Neural cell (in vitro differentiated cells): ENCODE measurements around the gene STEAP2. TPM values are rescaled to one million over a fixed set of nuclear protein-coding genes. Genes with fewer than 3 reads are reported as not detected.
A peak's percentile ranks its signal among the peaks of the same experiment; 100 is the strongest.

Source experiments
- H2AFZ ChIP-seq: fragments of 200-600, 300-800 bp; sonication (generic), shearing (Covaris generic); 2 replicates; pipeline ENCODE4 v1.6.0; 2014; ENCODE audit warnings: low read depth, mild to moderate bottlenecking, antibody characterized with exemption, low read length, moderate library complexity
- H3F3A ChIP-seq: fragments of 200-600 bp; shearing (Covaris generic); 2 replicates; pipeline ENCODE4 v1.6.1; 2016; ENCODE audit warnings: mild to moderate bottlenecking, moderate library complexity, mixed read lengths, antibody characterized with exemption, low read length; ENCODE audit not compliant: insufficient read depth, poor library complexity, severe bottlenecking
- H3K27ac ChIP-seq: fragments of 200-600, 300-800 bp; sonication (generic), shearing (Covaris generic); 2 replicates; pipeline ENCODE4 v1.5.1; 2014; ENCODE audit warnings: mild to moderate bottlenecking, low read length, moderate library complexity
- H3K27me3 ChIP-seq: fragments of 300-800, 200-600 bp; sonication (generic), shearing (Covaris generic); 2 replicates; pipeline ENCODE4 v1.6.0; 2014; ENCODE audit warnings: mild to moderate bottlenecking, low read depth, low read length, moderate library complexity; ENCODE audit not compliant: insufficient read depth
- H3K36me3 ChIP-seq: fragments of 300-800, 200-600 bp; sonication (generic), shearing (Covaris generic); 2 replicates; pipeline ENCODE4 v1.5.1; 2014; ENCODE audit warnings: mild to moderate bottlenecking, antibody characterized with exemption, low read length, moderate library complexity; ENCODE audit not compliant: insufficient read depth
- H3K4me2 ChIP-seq: fragments of 300-800, 200-600 bp; sonication (generic), shearing (Covaris generic); 2 replicates; pipeline ENCODE4 v1.6.0; 2014; ENCODE audit warnings: mild to moderate bottlenecking, low read length
- H3K4me3 ChIP-seq: fragments of 300-800, 200-600 bp; sonication (generic), shearing (Covaris generic); 2 replicates; pipeline ENCODE4 v1.5.1; 2014; ENCODE audit warnings: mild to moderate bottlenecking, low read length, moderate library complexity
- H3K79me2 ChIP-seq: fragments of 200-600 bp; shearing (Covaris generic); replicated peaks from 2 replicates; pipeline ENCODE4 v1.6.0; 2014; ENCODE audit warnings: mild to moderate bottlenecking, low read length, moderate library complexity; ENCODE audit not compliant: insufficient read depth
- H3K9ac ChIP-seq: fragments of 300-800, 200-600 bp; sonication (generic), shearing (Covaris generic); 2 replicates; pipeline ENCODE4 v1.6.1; 2016; ENCODE audit warnings: mild to moderate bottlenecking, low read length, mixed read lengths
- H3K9me2 ChIP-seq: fragments of 200-600 bp; shearing (Covaris generic); 2 replicates; pipeline ENCODE4 v1.6.1; 2016; ENCODE audit warnings: mild to moderate bottlenecking, low read length, mixed read lengths; ENCODE audit not compliant: insufficient read depth
- H3K9me3 ChIP-seq: fragments of 200-600, 300-800 bp; sonication (generic), shearing (Covaris generic); 2 replicates; pipeline ENCODE4 v1.6.1; 2016; ENCODE audit warnings: mild to moderate bottlenecking, mixed run types, low read length, moderate library complexity, mixed read lengths
- H4K20me1 ChIP-seq: fragments of 200-600 bp; shearing (Covaris generic); 2 replicates; pipeline ENCODE4 v1.6.1; 2016; ENCODE audit warnings: mild to moderate bottlenecking, mixed run types; ENCODE audit not compliant: insufficient read depth
- CTCF ChIP-seq: fragments of 450-650 bp; IDR thresholded peaks from 2 replicates; pipeline ENCODE4 v1.5.1; 2014; ENCODE audit warnings: antibody characterized with exemption, mild to moderate bottlenecking, moderate library complexity; ENCODE audit not compliant: poor library complexity, severe bottlenecking
- EP300 ChIP-seq: fragments of 450-650 bp; conservative IDR thresholded peaks from 2 replicates; pipeline ENCODE4 v1.6.1; 2014; ENCODE audit warnings: antibody characterized with exemption, mild to moderate bottlenecking, moderate library complexity; ENCODE audit not compliant: poor library complexity, severe bottlenecking
- EZH2 ChIP-seq: fragments of 200-600, 300-800 bp; shearing (Covaris generic), sonication (generic); IDR thresholded peaks from 2 replicates; pipeline ENCODE4 v1.6.1; 2014; ENCODE audit warnings: antibody characterized with exemption, low read length, borderline replicate concordance, mild to moderate bottlenecking; ENCODE audit not compliant: insufficient read depth, poor library complexity, severe bottlenecking
- MXI1 ChIP-seq: fragments of 450-650 bp; conservative IDR thresholded peaks from 2 replicates; pipeline ENCODE4 v1.6.1; 2014; ENCODE audit warnings: antibody characterized with exemption, mild to moderate bottlenecking; ENCODE audit not compliant: poor library complexity, severe bottlenecking
- POLR2AphosphoS5 ChIP-seq: IDR thresholded peaks from 2 replicates; pipeline ENCODE4 v1.6.1; 2012
- RAD21 ChIP-seq: fragments of 450-650 bp; conservative IDR thresholded peaks from 2 replicates; pipeline ENCODE4 v1.6.1; 2014; ENCODE audit warnings: antibody characterized with exemption, mild to moderate bottlenecking, moderate library complexity
- REST ChIP-seq: IDR thresholded peaks from 2 replicates; pipeline ENCODE4 v1.6.1; 2012; ENCODE audit warnings: borderline replicate concordance
- SMC3 ChIP-seq: fragments of 450-650 bp; conservative IDR thresholded peaks from 2 replicates; pipeline ENCODE4 v1.6.1; 2014; ENCODE audit warnings: antibody characterized with exemption, mild to moderate bottlenecking, moderate library complexity; ENCODE audit not compliant: poor library complexity
- TAF1 ChIP-seq: IDR thresholded peaks from 2 replicates; pipeline ENCODE4 v1.6.1; 2012; ENCODE audit warnings: low read depth
- polyA plus RNA-seq: library from polyadenylated mRNA; depleted of rRNA; stranded (reverse); fragments of >200 nt; gene quantifications from 2 replicates; pipeline ENCODE4 v1.2.3, GENCODE V29; 2014

Gene STEAP2
- polyA plus RNA-seq, 1 donor from 2014 or later: 5.9 TPM

- Histone ChIP-seq H3K27me3 (peaks cover 6% of the 10 kb centered on the region), H3K9ac (peak within 1 kb of the TSS; percentile 64), H3K4me3 (peak within 1 kb of the TSS; percentile 89), H4K20me1 (no peaks in the 10 kb centered on the region), H3K79me2 (no peaks in the 10 kb centered on the region), H3K36me3 (no peaks in the 10 kb centered on the region), H2AFZ (peak within 1 kb of the TSS; percentile 70), H3K4me2 (peak within 1 kb of the TSS; percentile 62), H3F3A (no peaks in the 10 kb centered on the region), H3K9me3 (no peaks in the 10 kb centered on the region), H3K9me2 (no peaks in the 10 kb centered on the region), H3K27ac (no peak within 1 kb of the TSS)
- TF ChIP-seq RAD21 (no peak), MXI1 (peak; percentile 94), SMC3 (peak; percentile 21), EZH2 (no peak), TAF1 (no peak), CTCF (peak; percentile 45), POLR2AphosphoS5 (peak; percentile 26), REST (peak; percentile 33), EP300 (peak; percentile 61)
Measured at GRCh38 chr7:90244909-90245851, 33.6 kb downstream of the STEAP2 start, which contains the start of gene CFAP69. Gene CFAP69, plus strand, starts transcription at chr7:90245174. Its CDS starts 251 bp downstream, at chr7:90245425.

- H3K9me2 ChIP-seq: no peaks in the 10 kb centered on the region
- no peaks in the 10 kb centered on the region for H3K9me3 ChIP-seq
- peaks cover 6% of the 10 kb centered on the region for H3K27me3 ChIP-seq
- peak overlapping the region; percentile 62 for H3K4me2 ChIP-seq
- no peak for TF ChIP-seq EP300
- H3K36me3 ChIP-seq: no peaks in the 10 kb centered on the region
- no peaks in the 10 kb centered on the region for H3F3A ChIP-seq
- H4K20me1 ChIP-seq: no peaks in the 10 kb centered on the region
- no peaks in the 10 kb centered on the region for H3K79me2 ChIP-seq
- peak overlapping the region; percentile 89 for H3K4me3 ChIP-seq
- H2AFZ ChIP-seq: no peak overlapping the region
- no peak overlapping the region for H3K9ac ChIP-seq
- H3K27ac ChIP-seq: no peak overlapping the region
Measured at GRCh38 chr7:90246171-90246570, 34.6 kb downstream of the STEAP2 start.
